GM06990 (cell line): Measurements from ENCODE around the gene TNFAIP1.

Experiments
- DNase-seq: peaks from one replicate; pipeline ENCODE4 v3.0.0-alpha.2; 2011; ENCODE audit not compliant: insufficient read length; ENCODE audit errors: extremely low read depth
- H3K27me3 ChIP-seq: replicated peaks from 2 replicates; pipeline ENCODE4 v1.6.0; 2011; ENCODE audit warnings: low read length; ENCODE audit not compliant: control insufficient read depth, insufficient read depth
- H3K36me3 ChIP-seq: 2 replicates; pipeline ENCODE4 v1.5.1; 2011; ENCODE audit warnings: low read length; ENCODE audit not compliant: control insufficient read depth, insufficient read depth
- H3K4me3 ChIP-seq: replicated peaks from 2 replicates; pipeline ENCODE4 v1.5.1; 2011; ENCODE audit warnings: low read depth, mild to moderate bottlenecking, control low read depth, low read length
- CTCF ChIP-seq: IDR thresholded peaks from 2 replicates; pipeline ENCODE4 v1.5.1; 2011; ENCODE audit warnings: low read length, control low read depth, mild to moderate bottlenecking, inconsistent platforms; ENCODE audit not compliant: insufficient read depth, poor library complexity, severe bottlenecking

The TNFAIP1 gene

GRCh38 chr17:28324267-28324745 lies 11.3 kb upstream of the TNFAIP1 start:
- DNase-seq, result no peak
- Histone ChIP-seq H3K36me3 (peaks cover 5% of the 10 kb centered on the region), H3K27me3 (no peaks in the 10 kb centered on the region), H3K4me3 (no peak overlapping the region)
- no peak for TF ChIP-seq CTCF

- no peak for DNase-seq
- H3K27me3 ChIP-seq, result no peaks in the 10 kb centered on the region
- H3K36me3 ChIP-seq, result peaks cover 5% of the 10 kb centered on the region
- no peak overlapping the region for H3K4me3 ChIP-seq
- no peak for TF ChIP-seq CTCF
Observed at GRCh38 chr17:28324781-28325180, 10.8 kb upstream of the TNFAIP1 start.

- peaks cover 5% of the 10 kb centered on the region for H3K36me3 ChIP-seq
- H3K27me3 ChIP-seq, result no peaks in the 10 kb centered on the region
- DNase-seq, result no peak
Observed at GRCh38 chr17:28325211-28325610, 10.3 kb upstream of the TNFAIP1 start.

GRCh38 chr17:28326114-28326513 lies 9.4 kb upstream of the TNFAIP1 start:
- H3K27me3 ChIP-seq, result no peaks in the 10 kb centered on the region
- H3K36me3 ChIP-seq, result peaks cover 7% of the 10 kb centered on the region
- TF ChIP-seq CTCF, result no peak
- H3K4me3 ChIP-seq, result no peak overlapping the region
- no peak for DNase-seq

More at GRCh38 chr17:28325211-28325610, 10.3 kb upstream of the TNFAIP1 start:
- TF ChIP-seq CTCF, result no peak
- H3K4me3 ChIP-seq, result no peak overlapping the region

GRCh38 chr17:28327031-28327607 lies 8.4 kb upstream of the TNFAIP1 start:
- H3K36me3 ChIP-seq, result peaks cover 8% of the 10 kb centered on the region
- no peaks in the 10 kb centered on the region for H3K27me3 ChIP-seq
- no peak overlapping the region for H3K4me3 ChIP-seq
- no peak for TF ChIP-seq CTCF
- DNase-seq, result no peak

DNA sequence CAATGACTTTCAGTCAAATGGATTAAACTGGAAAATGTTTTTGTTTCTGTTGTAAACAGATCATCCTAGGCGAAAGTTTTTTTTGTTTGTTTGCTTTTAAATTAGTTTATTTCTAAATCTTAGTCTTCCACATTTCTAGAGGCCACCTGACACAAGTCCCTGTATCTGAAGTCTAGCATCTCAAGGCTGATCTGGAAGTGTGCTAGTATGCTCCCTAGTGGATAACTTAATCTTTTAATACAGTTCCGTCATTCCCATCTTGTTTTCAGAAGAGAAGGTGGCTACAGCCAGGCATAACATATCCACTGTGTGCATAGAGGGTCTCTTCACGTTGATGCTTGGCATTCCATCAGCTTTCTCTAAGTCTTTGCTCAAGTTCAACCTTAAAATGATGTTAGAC lies 7.9 kb upstream of the TNFAIP1 start:
- Histone ChIP-seq H3K36me3 (peaks cover 8% of the 10 kb centered on the region), H3K27me3 (no peaks in the 10 kb centered on the region), H3K4me3 (no peak overlapping the region)
- no peak for TF ChIP-seq CTCF
- no peak for DNase-seq
